SK-N-SH (cell line): Measurements from ENCODE around the gene WWC2. TPM values are rescaled to one million over a fixed set of nuclear protein-coding genes. Genes with fewer than 3 reads are reported as not detected.

Source experiments
- CTCF ChIA-PET: fragments of 300-600, 350-600 bp; formaldehyde crosslinking; extraction: SDS; loops from one replicate; lab custom pipeline; 2021; lab: Yijun Ruan, JAX
- POLR2A ChIA-PET: fragments of 350-600 bp; sonication (Branson Sonifier 250); formaldehyde crosslinking; extraction: SDS; loops from one replicate; lab custom pipeline; 2020; ENCODE audit warnings: antibody characterized with exemption, inconsistent platforms; lab: Yijun Ruan, JAX
- DNase-seq: peaks from one replicate; pipeline ENCODE4 v3.0.0; 2012
- H2AFZ ChIP-seq: fragments of 200-600 bp; sonication (generic); 2 replicates; pipeline ENCODE4 v1.8.1; 2016; ENCODE audit warnings: antibody characterized with exemption, mild to moderate bottlenecking, low read depth
- H3F3A ChIP-seq: fragments of 200-600 bp; sonication (generic); replicated peaks from 2 replicates; pipeline ENCODE3; 2016; ENCODE audit warnings: antibody characterized with exemption, mild to moderate bottlenecking; ENCODE audit not compliant: insufficient read depth
- H3K27ac ChIP-seq, 2 experiments: fragments of 200-500 bp in 1 of 2; fragments of 200-600 bp in 1 of 2; sonication (Bioruptor generic) in 1 of 2; sonication (generic), shearing (Covaris generic) in 1 of 2; 2 replicates each; pipeline versions ENCODE4 v1.5.1 to v1.6.1; 2014 to 2016; ENCODE audit warnings: low read depth in 2 of 2, inconsistent platforms in 1 of 2, low read length in 1 of 2, mild to moderate bottlenecking in 1 of 2, mixed read lengths in 1 of 2
- H3K27me3 ChIP-seq: fragments of 200-600 bp; sonication (generic), shearing (Covaris generic); 2 replicates; pipeline ENCODE4 v1.6.1; 2016; ENCODE audit warnings: mixed run types; ENCODE audit not compliant: insufficient read depth
- H3K36me3 ChIP-seq, 2 experiments: fragments of 200-500 bp in 1 of 2; fragments of 200-600 bp in 1 of 2; sonication (Bioruptor generic) in 1 of 2; sonication (generic) in 1 of 2; replicated peaks in 1 of 2; 2 replicates each; pipeline versions ENCODE3 to v1.5.1; 2014 to 2016; ENCODE audit warnings: low read length in 1 of 2, mild to moderate bottlenecking in 1 of 2; ENCODE audit not compliant: insufficient read depth in 2 of 2, control insufficient read depth in 1 of 2
- H3K4me1 ChIP-seq, 2 experiments: fragments of 200-500 bp in 1 of 2; fragments of 200-600 bp in 1 of 2; sonication (Bioruptor generic) in 1 of 2; sonication (generic), shearing (Covaris generic) in 1 of 2; 2 replicates each; pipeline versions ENCODE4 v1.5.1 to v1.6.1; 2014 to 2016; ENCODE audit warnings: low read depth in 1 of 2, low read length in 1 of 2, mixed run types in 1 of 2; ENCODE audit not compliant: insufficient read depth in 2 of 2, control insufficient read depth in 1 of 2
- H3K4me2 ChIP-seq: fragments of 200-600 bp; sonication (generic), shearing (Covaris generic); 2 replicates; pipeline ENCODE4 v1.6.1; 2017; ENCODE audit warnings: mixed run types
- H3K4me3 ChIP-seq, 2 experiments: fragments of 200-500 bp in 1 of 2; fragments of 200-600 bp in 1 of 2; sonication (Bioruptor generic) in 1 of 2; sonication (generic), shearing (Covaris generic) in 1 of 2; 2 replicates each; pipeline versions ENCODE4 v1.5.1 to v1.8.1; 2014 to 2016; ENCODE audit warnings: low read depth in 2 of 2, inconsistent platforms in 1 of 2, low read length in 1 of 2, mild to moderate bottlenecking in 1 of 2, mixed read lengths in 1 of 2, moderate library complexity in 1 of 2
- H3K79me2 ChIP-seq: fragments of 200-600 bp; sonication (generic); 2 replicates; pipeline ENCODE4 v1.8.1; 2017; ENCODE audit warnings: mild to moderate bottlenecking; ENCODE audit not compliant: insufficient read depth
- H3K9ac ChIP-seq: fragments of 200-600 bp; sonication (generic); 2 replicates; pipeline ENCODE4 v1.6.1; 2017; ENCODE audit warnings: mixed run types
- H3K9me2 ChIP-seq: fragments of 200-600 bp; sonication (generic); 2 replicates; pipeline ENCODE4 v1.6.1; 2017; ENCODE audit warnings: mixed run types
- H3K9me3 ChIP-seq: fragments of 200-600 bp; sonication (generic); 2 replicates; pipeline ENCODE4 v1.6.1; 2017; ENCODE audit warnings: mixed run types, mild to moderate bottlenecking, moderate library complexity
- H4K20me1 ChIP-seq: fragments of 200-600 bp; sonication (generic); 2 replicates; pipeline ENCODE4 v1.6.1; 2017; ENCODE audit warnings: mild to moderate bottlenecking, mixed run types; ENCODE audit not compliant: insufficient read depth
- CHD2 ChIP-seq: fragments of 150-350 bp; IDR thresholded peaks from 2 replicates; pipeline ENCODE4 v1.6.1; 2018; ENCODE audit warnings: low read length; ENCODE audit not compliant: partially characterized antibody
- EP300 ChIP-seq, 2 experiments: IDR thresholded peaks; 2 replicates each; pipeline versions ENCODE4 v1.4.0 to v1.6.1; 2012; ENCODE audit warnings: borderline replicate concordance in 1 of 2, low read depth in 1 of 2, low read length in 1 of 2
- EZH2phosphoT487 ChIP-seq: fragments of 200-600 bp; sonication (generic); IDR thresholded peaks from 2 replicates; pipeline ENCODE4 v1.6.1; 2017; ENCODE audit warnings: low read depth, mixed run types, mild to moderate bottlenecking, antibody characterized with exemption, moderate library complexity, borderline replicate concordance
- FOSL2 ChIP-seq: IDR thresholded peaks from 2 replicates; pipeline ENCODE4 v1.4.0; 2012; ENCODE audit warnings: low read depth, mild to moderate bottlenecking, moderate library complexity, borderline replicate concordance
- FOXJ3 ChIP-seq: sonication (generic); formaldehyde crosslinking; IDR thresholded peaks from 2 replicates; pipeline ENCODE4 v1.5.1; 2020; ENCODE audit warnings: mild to moderate bottlenecking, missing genetic modification reagents
- FOXM1 ChIP-seq: IDR thresholded peaks from 2 replicates; pipeline ENCODE4 v1.4.0; 2012; ENCODE audit warnings: low read depth, mild to moderate bottlenecking
- GABPA ChIP-seq: IDR thresholded peaks from 2 replicates; pipeline ENCODE4 v1.4.0; 2012; ENCODE audit warnings: low read depth, mild to moderate bottlenecking
- MXI1 ChIP-seq: IDR thresholded peaks from 2 replicates; pipeline ENCODE4 v1.6.1; 2012; ENCODE audit warnings: mild to moderate bottlenecking, low read depth, low read length, improper control_type of control experiment
- NFIC ChIP-seq: IDR thresholded peaks from 2 replicates; pipeline ENCODE4 v1.4.0; 2012; ENCODE audit warnings: borderline replicate concordance
- NRF1 ChIP-seq: IDR thresholded peaks from 2 replicates; pipeline ENCODE4 v1.6.1; 2012; ENCODE audit warnings: low read depth, mild to moderate bottlenecking, low read length
- RAD21 ChIP-seq: IDR thresholded peaks from 2 replicates; pipeline ENCODE4 v1.6.1; 2012; ENCODE audit warnings: mild to moderate bottlenecking, low read length
- RCOR1 ChIP-seq: fragments of 150-350 bp; IDR thresholded peaks from 2 replicates; pipeline ENCODE4 v1.6.1; 2017; ENCODE audit warnings: antibody characterized with exemption, low read length
- RFX5 ChIP-seq: IDR thresholded peaks from 2 replicates; pipeline ENCODE4 v1.6.1; 2012; ENCODE audit warnings: mild to moderate bottlenecking, improper control_type of control experiment, low read length
- TCF12 ChIP-seq: IDR thresholded peaks from 2 replicates; pipeline ENCODE4 v1.4.0; 2012
- USF2 ChIP-seq: fragments of 150-350 bp; IDR thresholded peaks from 2 replicates; pipeline ENCODE4 v1.6.1; 2017; ENCODE audit warnings: antibody characterized with exemption, low read length, low read depth, borderline replicate concordance
- WGBS: methylation state at CpG from one replicate; pipeline ENCODE4 v1.1.6; 2017; ENCODE audit warnings: low lambda C conversion rate; 5-methylcytosine and 5-hydroxymethylcytosine counted together
- polyA plus RNA-seq, 3 experiments: library from polyadenylated mRNA; depleted of rRNA; stranded (reverse); fragments of >200 nt; gene quantifications; 2 replicates each; pipeline ENCODE4 v1.2.3, GENCODE V29; 2012
- TF ChIP-seq, protein P1 (sequence below): fragments of 150-350 bp; IDR thresholded peaks from 2 replicates; pipeline ENCODE4 v1.6.1; 2016; ENCODE audit warnings: mild to moderate bottlenecking, low read depth, low read length
- TF ChIP-seq, protein P2 (sequence below): IDR thresholded peaks from 2 replicates; pipeline ENCODE4 v1.4.0; 2012; ENCODE audit warnings: low read depth
- TF ChIP-seq, protein P3 (sequence below): fragments of 200-600 bp; sonication (generic); IDR thresholded peaks from 2 replicates; pipeline ENCODE4 v1.6.1; 2017; ENCODE audit warnings: antibody characterized with exemption, mild to moderate bottlenecking, moderate library complexity

The WWC2 gene
- polyA plus RNA-seq, 1 of the 3 experiments (the other 2 are of a cell fraction): 18.4 TPM

GRCh38 chr4:183178201-183178600 lies 79.1 kb downstream of the WWC2 start:
- DNase-seq: no peak
- peaks cover 86% of the 10 kb centered on the region for H3K79me2 ChIP-seq
- H3K27ac ChIP-seq: no peak overlapping the region
- peaks cover 14% of the 10 kb centered on the region; the same call in 1 of the 2 replicates for H4K20me1 ChIP-seq
- H3K9ac ChIP-seq: no peak overlapping the region
- peaks cover 18% of the 10 kb centered on the region for H3F3A ChIP-seq
- TF ChIP-seq NFIC: no peak
- TF ChIP-seq RCOR1: no peak
- no peak for TF ChIP-seq EP300 (IDR thresholded peaks at IDR 0.05; ENCODE audit: borderline replicate concordance in 1 of 2, low read depth in 1 of 2, low read length in 1 of 2)
- no peak for TF ChIP-seq RFX5
- TF ChIP-seq FOXJ3 (CRISPR knock-in tag): no peak
- TF ChIP-seq TCF12: no peak
- no peak for TF ChIP-seq USF2
- TF ChIP-seq, protein P1, sequence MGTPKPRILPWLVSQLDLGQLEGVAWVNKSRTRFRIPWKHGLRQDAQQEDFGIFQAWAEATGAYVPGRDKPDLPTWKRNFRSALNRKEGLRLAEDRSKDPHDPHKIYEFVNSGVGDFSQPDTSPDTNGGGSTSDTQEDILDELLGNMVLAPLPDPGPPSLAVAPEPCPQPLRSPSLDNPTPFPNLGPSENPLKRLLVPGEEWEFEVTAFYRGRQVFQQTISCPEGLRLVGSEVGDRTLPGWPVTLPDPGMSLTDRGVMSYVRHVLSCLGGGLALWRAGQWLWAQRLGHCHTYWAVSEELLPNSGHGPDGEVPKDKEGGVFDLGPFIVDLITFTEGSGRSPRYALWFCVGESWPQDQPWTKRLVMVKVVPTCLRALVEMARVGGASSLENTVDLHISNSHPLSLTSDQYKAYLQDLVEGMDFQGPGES: no peak
- TF ChIP-seq MXI1: no peak
- no peak for TF ChIP-seq FOSL2
- no peak for TF ChIP-seq CHD2
- TF ChIP-seq FOXM1: no peak
- no peak for TF ChIP-seq EZH2phosphoT487
- no peak for TF ChIP-seq RAD21
- TF ChIP-seq, protein P2, sequence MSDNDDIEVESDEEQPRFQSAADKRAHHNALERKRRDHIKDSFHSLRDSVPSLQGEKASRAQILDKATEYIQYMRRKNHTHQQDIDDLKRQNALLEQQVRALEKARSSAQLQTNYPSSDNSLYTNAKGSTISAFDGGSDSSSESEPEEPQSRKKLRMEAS: no peak
- TF ChIP-seq GABPA: no peak
- TF ChIP-seq, protein P3, sequence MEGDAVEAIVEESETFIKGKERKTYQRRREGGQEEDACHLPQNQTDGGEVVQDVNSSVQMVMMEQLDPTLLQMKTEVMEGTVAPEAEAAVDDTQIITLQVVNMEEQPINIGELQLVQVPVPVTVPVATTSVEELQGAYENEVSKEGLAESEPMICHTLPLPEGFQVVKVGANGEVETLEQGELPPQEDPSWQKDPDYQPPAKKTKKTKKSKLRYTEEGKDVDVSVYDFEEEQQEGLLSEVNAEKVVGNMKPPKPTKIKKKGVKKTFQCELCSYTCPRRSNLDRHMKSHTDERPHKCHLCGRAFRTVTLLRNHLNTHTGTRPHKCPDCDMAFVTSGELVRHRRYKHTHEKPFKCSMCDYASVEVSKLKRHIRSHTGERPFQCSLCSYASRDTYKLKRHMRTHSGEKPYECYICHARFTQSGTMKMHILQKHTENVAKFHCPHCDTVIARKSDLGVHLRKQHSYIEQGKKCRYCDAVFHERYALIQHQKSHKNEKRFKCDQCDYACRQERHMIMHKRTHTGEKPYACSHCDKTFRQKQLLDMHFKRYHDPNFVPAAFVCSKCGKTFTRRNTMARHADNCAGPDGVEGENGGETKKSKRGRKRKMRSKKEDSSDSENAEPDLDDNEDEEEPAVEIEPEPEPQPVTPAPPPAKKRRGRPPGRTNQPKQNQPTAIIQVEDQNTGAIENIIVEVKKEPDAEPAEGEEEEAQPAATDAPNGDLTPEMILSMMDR: no peak
- no peak for TF ChIP-seq NRF1
- H3K36me3 ChIP-seq: no peaks in the 10 kb centered on the region
- no peak overlapping the region for H2AFZ ChIP-seq
- no peaks in the 10 kb centered on the region for H3K9me2 ChIP-seq
- H3K9me3 ChIP-seq: no peaks in the 10 kb centered on the region
- ChIA-PET CTCF (no interaction called here), POLR2A (no interaction called here)
- no peak overlapping the region for H3K4me2 ChIP-seq
- 31% methylated on average over 3 of the region's 3 CpGs for WGBS
- no peaks in the 10 kb centered on the region for H3K27me3 ChIP-seq
- H3K4me1 ChIP-seq: peaks cover 3 to 59% of the 10 kb centered on the region in 2 experiments; a peak in 3 of 4 replicates
- no peak overlapping the region for H3K4me3 ChIP-seq
